Subcutaneous adipose tissue (tissue), 4 donors: ENCODE results near the gene KRTAP12-4. TPM values are rescaled to one million over a fixed set of nuclear protein-coding genes. Genes with fewer than 3 reads are reported as not detected.

ENCODE experiments used
- CTCF ChIP-seq: fragments of 450-650 bp; IDR thresholded peaks from one replicate; pipeline ENCODE4 v1.5.1; 2016; ENCODE audit warnings: low read depth, mild to moderate bottlenecking, control low read depth, antibody characterized with exemption, moderate library complexity
- total RNA-seq, 4 donors: library from RNA; depleted of rRNA; stranded (reverse); fragments of >200 nt; gene quantifications; one replicate each; pipeline ENCODE4 v1.1.0, GENCODE V29; 2016

KRTAP12-4 gene
- total RNA-seq, 4 donors from 2014 or later, result not detected

- no peak for TF ChIP-seq CTCF
Measured at GRCh38 chr21:44617071-44617501, 37.4 kb downstream of the KRTAP12-4 start.

GRCh38 chr21:44616591-44616926 is 37.9 kb downstream of the KRTAP12-4 start:
- no peak for TF ChIP-seq CTCF

DNA sequence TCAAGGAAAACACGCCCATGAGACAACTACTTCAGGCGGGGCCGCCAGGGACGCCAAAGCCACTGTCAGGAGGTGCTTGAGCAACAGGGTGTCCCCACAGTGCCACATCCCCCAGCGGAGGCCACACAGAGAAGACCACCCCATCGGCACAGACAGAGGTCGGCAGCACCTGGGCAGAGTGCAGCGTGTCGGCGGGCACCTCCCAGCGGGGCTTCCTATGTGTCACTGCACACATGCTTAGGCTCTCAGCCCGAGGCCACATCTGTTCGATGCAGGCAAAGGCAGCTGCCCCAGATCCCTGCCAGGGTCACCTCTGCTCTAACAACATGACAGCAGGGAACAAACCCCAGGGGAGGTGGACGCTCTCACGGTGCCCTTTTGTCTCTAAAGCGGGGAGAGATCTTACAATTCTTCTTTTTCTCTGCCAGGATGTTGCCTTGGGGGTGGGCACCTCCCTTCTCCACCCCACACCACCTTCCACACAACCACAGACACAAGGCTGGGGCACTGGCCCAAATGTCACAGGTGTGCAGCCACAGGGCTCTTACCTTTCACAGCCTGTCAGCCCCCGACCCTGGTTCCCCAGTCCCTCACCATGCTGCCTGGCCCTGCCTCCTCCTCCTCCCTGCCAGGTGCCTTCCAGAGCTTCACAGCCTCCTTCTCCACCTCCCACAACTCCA is 38.4 kb downstream of the KRTAP12-4 start:
- TF ChIP-seq CTCF, result no peak

DNA sequence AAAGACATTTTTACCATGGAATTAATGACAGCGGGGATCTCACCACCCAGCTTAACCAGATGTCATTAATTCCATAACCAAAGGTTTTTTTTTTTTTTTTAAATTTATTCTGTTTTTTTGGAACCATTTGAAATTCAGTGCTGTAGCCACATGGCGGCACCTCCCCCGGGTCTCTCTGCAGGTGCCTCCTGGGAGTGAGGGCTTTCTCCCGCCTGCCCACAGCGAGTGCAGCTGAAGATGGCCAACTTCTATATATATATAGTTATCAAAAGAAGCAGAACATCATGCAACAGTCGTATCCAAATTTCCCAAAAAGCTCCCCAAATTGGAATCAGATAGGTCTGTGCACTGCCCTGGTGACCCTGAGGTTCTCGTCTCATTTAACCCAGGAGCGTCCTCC is 39.0 kb downstream of the KRTAP12-4 start:
- no peak for TF ChIP-seq CTCF

DNA sequence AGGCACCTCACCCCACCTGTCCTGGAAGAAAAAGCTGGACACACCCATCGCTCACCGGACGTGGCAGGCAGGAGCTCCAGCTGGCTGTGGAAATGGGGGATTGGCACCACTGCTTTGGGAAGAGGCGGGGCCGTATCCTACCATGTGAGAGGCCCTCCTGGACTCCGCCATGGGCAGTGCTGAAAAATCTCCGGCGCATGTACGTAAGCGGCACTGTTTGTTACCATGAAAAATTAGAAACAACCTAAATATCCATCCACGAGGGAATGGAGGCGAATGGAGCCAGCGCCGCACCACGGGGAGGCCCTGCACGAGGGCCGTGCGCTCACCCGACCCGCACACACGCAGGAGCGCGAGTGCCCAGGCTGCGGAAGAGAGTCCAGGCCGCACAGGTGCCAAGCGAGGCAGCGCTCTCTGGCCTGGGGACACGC is 39.5 kb downstream of the KRTAP12-4 start:
- TF ChIP-seq CTCF, result no peak

DNA sequence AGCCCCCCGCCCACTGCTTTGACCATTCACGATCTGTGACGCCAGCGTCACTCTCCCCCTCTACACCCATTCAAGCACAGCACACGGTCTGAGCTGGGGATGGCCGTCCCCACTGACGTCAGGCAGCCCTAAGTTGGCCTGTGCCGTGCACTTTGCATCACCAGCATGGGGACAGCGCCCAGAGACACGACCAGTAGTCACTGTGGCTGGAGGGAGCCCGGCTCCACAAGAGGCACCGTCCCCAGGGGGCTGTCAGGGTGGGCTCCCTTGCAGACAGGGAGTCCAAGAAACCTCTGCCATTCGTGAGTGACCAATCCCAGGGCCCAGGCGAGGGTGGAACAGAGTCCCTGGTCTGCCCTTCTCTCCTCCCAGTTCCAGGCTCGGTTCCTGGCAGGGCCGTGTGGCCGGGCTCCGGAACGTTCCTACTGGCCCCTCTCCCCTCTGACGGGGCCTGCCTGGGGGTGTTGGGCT is 40.3 kb downstream of the KRTAP12-4 start:
- no peak for TF ChIP-seq CTCF

GRCh38 chr21:44613386-44614155 is 40.9 kb downstream of the KRTAP12-4 start:
- no peak for TF ChIP-seq CTCF
